Measurements from ENCODE around the gene CDC14B. TPM values are rescaled to one million over a fixed set of nuclear protein-coding genes. Genes with fewer than 3 reads are reported as not detected.

CDC14B gene
- total and polyA plus RNA-seq, 4 donors: 8.8 to 33.3 (median 11.3) TPM

- 70% methylated on average over 2 of the region's 2 CpGs for WGBS
- H3K36me3 ChIP-seq (ENCODE audit: control insufficient read depth in 4 of 4, insufficient read depth in 3 of 4, low read depth in 1 of 4, low read length in 3 of 4): peaks cover 0 to 5% (median 0%) of the 10 kb centered on the region in 4 donors
- peaks cover 5 to 10% (median 7%) of the 10 kb centered on the region in 4 donors for H3K4me1 ChIP-seq (ENCODE audit: control insufficient read depth in 4 of 4, insufficient read depth in 4 of 4, low read length in 3 of 4)
- TF ChIP-seq RAD21 (IDR thresholded peaks at IDR 0.05) (no peak), NR2F2 (IDR thresholded peaks at IDR 0.05) (no peak), HNF4G (IDR thresholded peaks at IDR 0.05) (no peak), JUND (IDR thresholded peaks at IDR 0.05) (no peak), EGR1 (IDR thresholded peaks at IDR 0.05; ENCODE audit: low read depth in 2 of 2) (no peak), ZBTB33 (IDR thresholded peaks at IDR 0.05) (no peak), HNF4A (conservative IDR thresholded peaks at IDR 0.05) (no peak), ATF3 (IDR thresholded peaks at IDR 0.05) (no peak), CTCF (IDR thresholded peaks at IDR 0.05; ENCODE audit: low read depth, low read length, missing input control) (no peak), MAX (IDR thresholded peaks at IDR 0.05) (no peak), SP1 (IDR thresholded peaks at IDR 0.05) (no peak), RXRA (IDR thresholded peaks at IDR 0.05) (no peak)
- H3K9ac ChIP-seq (ENCODE audit: low read depth in 1 of 2, low read length in 2 of 2): no peak overlapping the region
- no peak overlapping the region for H3K27ac ChIP-seq (ENCODE audit: low read depth in 1 of 2, low read length in 2 of 2)
- no peaks in the 10 kb centered on the region for H3K9me3 ChIP-seq (ENCODE audit: control insufficient read depth in 4 of 4, low read length in 3 of 4)
- no peaks in the 10 kb centered on the region for H3K27me3 ChIP-seq (ENCODE audit: control insufficient read depth in 4 of 4, insufficient read depth in 4 of 4, low read length in 3 of 4)
- H3K4me3 ChIP-seq (ENCODE audit: low read depth in 1 of 3, low read length in 3 of 3): no peak overlapping the region
- DNase-seq (ENCODE audit: low spot score): no peak
Measured at GRCh38 chr9:96482476-96482875, 137.2 kb downstream of the CDC14B start.

DNA sequence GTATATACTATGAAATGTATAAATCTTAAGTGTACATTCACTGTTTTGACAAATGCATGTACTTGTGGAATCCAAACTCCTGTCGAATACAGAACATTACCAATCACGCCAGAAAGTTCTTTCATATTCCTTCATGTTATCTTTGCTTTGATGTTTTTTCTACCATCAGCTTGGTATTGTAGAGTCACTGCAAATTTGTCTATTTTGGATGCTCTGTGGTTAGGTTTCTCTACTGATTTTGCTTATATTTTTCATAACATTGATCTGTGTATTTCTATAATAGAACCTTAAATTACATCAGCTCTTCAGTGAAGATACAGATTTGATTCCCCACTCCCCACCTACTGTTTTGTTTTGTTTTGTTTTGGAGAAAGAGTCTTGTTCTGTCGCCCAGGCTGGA lies 138.9 kb downstream of the CDC14B start:
- Histone ChIP-seq H3K36me3 (ENCODE audit: control insufficient read depth in 4 of 4, insufficient read depth in 3 of 4, low read depth in 1 of 4, low read length in 3 of 4) (peaks cover 0 to 5% (median 0%) of the 10 kb centered on the region in 4 donors), H3K27me3 (ENCODE audit: control insufficient read depth in 4 of 4, insufficient read depth in 4 of 4, low read length in 3 of 4) (no peaks in the 10 kb centered on the region), H3K9ac (ENCODE audit: low read depth in 1 of 2, low read length in 2 of 2) (no peak overlapping the region), H3K9me3 (ENCODE audit: control insufficient read depth in 4 of 4, low read length in 3 of 4) (no peaks in the 10 kb centered on the region), H3K27ac (ENCODE audit: low read depth in 1 of 2, low read length in 2 of 2) (no peak overlapping the region), H3K4me1 (ENCODE audit: control insufficient read depth in 4 of 4, insufficient read depth in 4 of 4, low read length in 3 of 4) (no peaks in the 10 kb centered on the region), H3K4me3 (ENCODE audit: low read depth in 1 of 3, low read length in 3 of 3) (no peak overlapping the region)
- WGBS: 99% methylated on average over 3 of the region's 3 CpGs
- DNase-seq (ENCODE audit: low spot score): no peak
- TF ChIP-seq HNF4A (conservative IDR thresholded peaks at IDR 0.05) (no peak), FOXA2 (IDR thresholded peaks at IDR 0.05) (no peak), ATF3 (IDR thresholded peaks at IDR 0.05) (no peak), GABPA (IDR thresholded peaks at IDR 0.05 in 1 of 2, conservative IDR thresholded peaks at IDR 0.05 in 1 of 2) (no peak), TAF1 (conservative IDR thresholded peaks at IDR 0.05) (no peak), MAX (IDR thresholded peaks at IDR 0.05) (no peak), RXRA (IDR thresholded peaks at IDR 0.05) (no peak), JUND (IDR thresholded peaks at IDR 0.05) (no peak), CTCF (IDR thresholded peaks at IDR 0.05; ENCODE audit: low read depth, low read length, missing input control) (no peak), NR2F2 (IDR thresholded peaks at IDR 0.05) (no peak), SP1 (IDR thresholded peaks at IDR 0.05) (no peak), HNF4G (IDR thresholded peaks at IDR 0.05) (no peak), FOXA1 (IDR thresholded peaks at IDR 0.05) (no peak), ZBTB33 (IDR thresholded peaks at IDR 0.05) (no peak), RAD21 (IDR thresholded peaks at IDR 0.05) (no peak), EGR1 (IDR thresholded peaks at IDR 0.05; ENCODE audit: low read depth in 2 of 2) (no peak), YY1 (IDR thresholded peaks at IDR 0.05) (no peak), REST (IDR thresholded peaks at IDR 0.05) (no peak)

Data from liver (tissue), 9 donors.